SK-N-SH treated with all-trans-retinoic acid at 6 μM for 48 hours (cell line): ENCODE measurements around the gene SMIM32.

Experiments
- OSR1 ChIP-seq: fragments of 250-450 bp; sonication (Bioruptor Pico); IDR thresholded peaks from 2 replicates; pipeline ENCODE4 v1.8.0; 2022; ENCODE audit warnings: moderate library complexity, mild to moderate bottlenecking, inconsistent platforms
- PATZ1 ChIP-seq: fragments of 250-450 bp; sonication (Bioruptor Pico); IDR thresholded peaks from 2 replicates; pipeline ENCODE4 v1.8.0; 2020; ENCODE audit warnings: mild to moderate bottlenecking, moderate library complexity, borderline replicate concordance
- ZFP3 ChIP-seq: fragments of 250-450 bp; sonication (Bioruptor Pico); IDR thresholded peaks from 2 replicates; pipeline ENCODE4 v1.5.0; 2020; ENCODE audit warnings: mild to moderate bottlenecking, moderate library complexity

GRCh38 chr5:136186796-136187195 lies 6.2 kb downstream of the SMIM32 start:
- TF ChIP-seq OSR1 = no peak
- no peak for TF ChIP-seq PATZ1 (CRISPR knock-in tag)
- TF ChIP-seq ZFP3 (CRISPR knock-in tag) = no peak
